ENCODE results near the gene GSE1.

GSE1 gene

DNA sequence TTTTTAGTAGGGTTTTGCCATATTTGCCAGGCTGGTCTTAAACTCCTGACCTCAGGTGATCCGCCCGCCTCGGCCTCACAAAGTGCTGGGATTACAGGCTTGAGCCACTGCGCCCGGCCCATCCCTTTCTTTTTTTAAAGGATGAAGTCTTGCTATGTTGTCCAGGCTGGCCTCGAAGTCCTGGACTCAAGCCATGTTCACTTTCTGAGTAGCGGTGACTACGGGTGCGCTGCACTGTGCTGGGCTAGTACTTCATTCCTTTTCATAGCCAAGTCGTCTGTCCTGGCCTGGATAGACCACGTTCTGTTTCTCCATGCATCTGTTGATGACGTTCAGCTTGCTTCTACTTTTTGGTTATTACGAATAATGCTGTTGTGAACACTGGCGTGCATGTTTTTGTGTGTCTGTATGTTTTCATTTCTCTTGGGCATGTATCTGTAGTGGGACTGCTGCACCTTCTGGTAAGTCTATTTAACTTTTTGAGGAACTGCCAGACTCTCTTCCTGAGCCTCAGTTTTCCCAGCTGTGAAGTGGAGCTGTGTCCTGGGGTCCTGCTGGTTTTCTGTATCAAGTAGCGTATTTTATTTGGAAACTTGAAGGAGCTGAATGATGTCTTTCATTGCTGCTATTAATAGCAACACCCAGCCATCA, 40.0 kb upstream of the GSE1 start:
- H3K4me3 ChIP-seq (ENCODE audit: low read length): no peak overlapping the region
- DNase-seq (ENCODE audit: low read depth, low spot score): no peak

DNA sequence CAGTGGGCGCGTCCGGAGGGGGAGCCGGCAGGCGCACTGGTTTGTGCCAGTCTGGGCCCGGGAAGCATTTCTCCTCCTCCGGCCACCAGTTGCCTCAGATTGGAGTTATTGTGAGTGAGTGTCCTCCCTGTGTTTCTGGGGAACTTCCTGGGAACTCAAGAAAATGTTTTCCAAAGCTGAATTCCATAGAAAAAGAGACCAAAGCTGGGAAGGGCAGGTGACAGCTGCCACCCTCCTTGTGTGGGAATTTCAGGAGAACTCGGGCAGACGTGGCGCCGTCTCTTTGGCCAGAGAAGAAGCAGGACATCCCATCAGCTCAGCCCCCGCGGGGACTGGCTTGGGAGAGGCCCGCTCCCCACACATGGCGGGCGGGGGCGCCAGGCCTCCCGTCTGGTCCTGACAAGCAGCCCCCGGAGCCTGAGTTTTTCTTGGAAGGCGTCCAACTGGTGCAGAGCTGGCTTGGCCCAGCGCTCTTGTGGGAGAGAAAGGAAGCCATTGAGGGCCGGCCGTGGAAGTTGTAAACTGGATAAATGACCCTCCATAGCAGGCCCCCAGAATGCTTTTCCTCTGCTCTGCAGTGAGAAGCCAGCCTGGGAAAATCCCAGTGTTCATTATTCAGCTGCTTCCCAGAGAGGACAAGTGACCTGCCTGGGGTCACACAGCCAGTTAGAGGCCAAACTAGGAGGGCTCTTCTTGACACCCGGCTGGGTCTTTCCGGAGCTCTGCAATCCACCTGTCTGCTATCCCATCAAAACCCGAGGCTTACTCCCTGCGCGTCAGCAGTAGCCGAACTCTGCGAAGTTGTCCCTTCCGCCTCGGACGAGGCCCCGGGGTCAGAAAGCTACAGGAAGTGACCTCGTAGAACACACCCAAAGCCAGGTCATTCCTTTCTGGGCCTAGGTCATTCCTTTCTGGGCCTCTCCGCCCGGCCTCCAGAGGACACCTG, 39.2 kb upstream of the GSE1 start:
- no peak for DNase-seq (ENCODE audit: low read depth, low spot score)
- H3K4me3 ChIP-seq (ENCODE audit: low read length): no peak overlapping the region

DNA sequence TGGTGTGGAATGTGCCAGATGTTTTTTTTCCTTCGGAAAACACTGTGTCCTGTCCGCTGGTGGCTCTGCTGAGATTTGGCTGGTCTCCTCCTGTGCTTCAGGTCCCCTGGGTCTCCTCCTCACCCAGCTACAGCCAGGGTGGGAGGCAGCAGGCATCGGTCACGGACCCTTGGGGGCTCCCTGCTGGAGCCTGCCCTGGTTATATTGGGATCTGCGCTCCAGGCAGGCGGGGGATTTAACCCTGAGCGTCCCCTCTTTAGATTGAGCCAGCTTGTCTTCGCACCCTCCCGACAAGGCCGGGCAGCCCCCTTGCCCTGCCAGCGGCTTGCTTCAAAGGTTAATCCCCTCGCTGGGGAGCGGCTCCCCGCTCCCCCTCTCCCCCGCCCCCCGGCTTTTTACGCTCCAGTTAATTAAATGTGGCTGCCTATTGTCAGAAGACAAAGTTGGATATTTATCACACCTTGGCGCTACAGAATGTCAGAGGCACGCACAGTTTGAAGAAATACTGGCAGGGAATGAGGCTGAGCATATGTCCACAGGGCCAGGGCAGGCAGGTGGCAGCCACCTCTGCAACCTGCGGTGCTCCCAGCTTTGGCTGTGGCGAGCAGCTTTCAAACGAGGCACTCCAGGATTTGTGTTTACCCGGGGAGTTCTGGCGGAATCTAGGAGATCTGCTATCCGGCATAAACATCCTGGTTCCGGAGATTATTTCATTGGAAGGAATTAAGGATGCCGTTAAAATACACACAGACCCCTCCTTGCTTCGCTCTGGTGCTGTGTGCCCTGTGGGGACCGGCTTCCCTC, 38.2 kb upstream of the GSE1 start:
- no peak for DNase-seq (ENCODE audit: low read depth, low spot score)
- no peak overlapping the region for H3K4me3 ChIP-seq (ENCODE audit: low read length)

DNA sequence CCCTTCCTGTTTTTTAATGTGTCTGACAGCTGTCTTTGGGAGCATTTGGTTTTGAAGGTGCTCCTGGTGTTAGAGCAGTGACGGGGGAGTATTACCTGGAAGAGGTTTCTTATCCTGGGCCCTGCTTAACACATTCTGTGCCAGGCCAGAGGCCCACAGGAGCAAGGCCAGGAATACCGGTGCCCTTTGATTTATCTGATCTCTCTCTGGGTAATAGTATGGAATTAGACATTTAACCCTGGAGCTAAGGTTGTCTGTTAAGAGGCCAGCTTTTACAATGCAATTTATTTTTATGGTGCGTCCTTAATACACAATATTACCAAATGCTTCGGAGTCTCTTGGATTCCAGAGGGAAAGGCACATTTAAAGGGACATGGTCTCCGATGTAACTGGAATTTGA, 37.2 kb upstream of the GSE1 start:
- DNase-seq (ENCODE audit: low read depth, low spot score): no peak
- H3K4me3 ChIP-seq (ENCODE audit: low read length): no peak overlapping the region

DNA sequence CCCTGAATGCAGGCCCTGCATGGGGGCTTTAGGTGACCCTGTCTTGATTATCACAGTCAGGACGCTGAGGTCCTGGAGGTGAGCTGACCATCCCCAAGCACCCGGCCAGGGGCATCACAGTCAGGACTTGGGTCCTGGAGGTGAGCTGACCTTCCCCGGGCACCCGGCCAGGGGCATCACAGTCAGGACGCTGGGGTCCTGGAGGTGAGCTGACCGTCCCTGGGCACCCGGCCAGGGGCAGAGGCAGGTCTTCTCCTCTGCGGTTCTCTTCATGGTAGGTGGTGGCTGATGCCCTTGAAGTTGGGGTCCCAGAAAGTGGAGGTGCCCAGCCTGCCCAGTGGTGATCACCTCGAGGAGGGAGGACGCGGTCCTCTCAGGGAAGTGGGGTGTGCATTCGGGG, 36.2 kb upstream of the GSE1 start:
- no peak overlapping the region for H3K4me3 ChIP-seq (ENCODE audit: low read length)

DNA sequence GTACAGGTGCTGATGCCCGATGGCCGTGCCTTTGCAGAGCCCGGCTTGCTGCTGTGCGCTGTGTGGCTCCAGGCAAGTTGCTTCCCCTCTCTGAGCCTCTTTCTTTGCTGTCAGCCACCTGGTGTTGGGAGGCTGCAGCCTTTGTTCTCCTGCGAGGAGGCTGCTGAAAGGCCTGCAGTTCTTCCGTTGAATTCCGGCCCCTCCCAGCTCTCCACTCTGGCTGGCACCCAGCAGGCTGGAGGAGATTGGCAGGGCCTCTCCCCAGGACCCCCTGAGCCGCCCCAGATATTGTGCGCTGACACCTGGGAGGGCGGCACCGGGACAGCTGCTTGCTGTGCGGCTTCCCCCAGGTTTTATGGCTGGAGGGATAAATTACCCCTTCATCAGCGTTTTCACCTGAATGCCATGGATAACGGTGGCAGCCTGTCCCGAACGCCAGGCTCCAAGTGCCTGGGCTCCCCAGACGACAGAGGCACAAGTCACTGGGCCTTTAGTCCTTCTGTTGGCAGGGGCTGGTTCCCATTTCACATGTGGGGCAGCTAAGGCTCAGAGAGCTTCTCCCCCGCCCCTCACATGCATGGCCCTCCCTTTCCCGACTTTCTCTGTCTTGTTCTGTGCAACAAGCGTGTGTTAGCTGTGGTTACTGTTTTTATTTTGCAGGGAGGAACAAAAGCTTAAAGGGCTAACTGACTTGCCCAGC, 35.1 kb upstream of the GSE1 start:
- H3K4me3 ChIP-seq (ENCODE audit: low read length): no peak overlapping the region
- DNase-seq (ENCODE audit: low read depth, low spot score): peak; percentile 52

More for the DNA sequence above, 36.2 kb upstream of the GSE1 start:
- no peak for DNase-seq (ENCODE audit: low read depth, low spot score)

DNA sequence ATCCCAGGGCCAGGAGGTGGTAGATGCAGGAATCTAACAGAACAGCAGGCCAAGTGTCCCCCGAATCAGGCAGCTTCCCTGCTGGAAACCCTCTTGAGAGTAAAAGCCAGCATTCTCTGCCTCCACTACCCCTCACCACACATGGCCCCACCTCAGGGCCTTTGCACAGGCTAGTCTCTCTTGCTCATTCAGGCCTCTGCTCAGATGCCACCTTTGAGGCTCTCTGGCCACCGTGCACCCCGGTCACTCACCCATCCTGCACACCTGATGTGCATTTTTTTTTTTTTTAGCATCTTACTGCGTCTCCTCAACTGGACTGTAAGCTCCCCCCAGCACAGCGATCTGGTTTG, 34.5 kb upstream of the GSE1 start:
- no peak overlapping the region for H3K4me3 ChIP-seq (ENCODE audit: low read length)
- DNase-seq (ENCODE audit: low read depth, low spot score): no peak

DNA sequence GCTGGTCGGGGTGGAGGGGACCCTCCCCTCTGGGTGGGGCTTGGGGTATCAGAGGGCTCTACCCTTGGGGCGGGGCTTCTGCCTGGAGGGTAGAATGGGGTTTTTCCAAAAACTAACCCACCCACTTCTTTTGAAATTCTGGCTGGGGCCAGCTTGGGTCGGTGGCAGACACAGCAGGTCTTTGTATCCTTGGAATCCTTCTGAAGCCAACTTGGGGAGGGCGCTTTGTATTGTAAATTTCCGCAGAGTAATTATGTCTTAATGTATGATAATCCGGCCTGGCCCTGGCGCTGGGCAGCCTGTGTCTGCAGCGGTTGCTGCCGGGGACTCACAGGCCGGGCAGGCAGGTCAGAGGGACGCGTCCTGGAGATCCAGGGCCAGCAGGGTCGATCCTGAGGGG, 33.9 kb upstream of the GSE1 start:
- no peak overlapping the region for H3K4me3 ChIP-seq (ENCODE audit: low read length)
- DNase-seq (ENCODE audit: low read depth, low spot score): no peak

DNA sequence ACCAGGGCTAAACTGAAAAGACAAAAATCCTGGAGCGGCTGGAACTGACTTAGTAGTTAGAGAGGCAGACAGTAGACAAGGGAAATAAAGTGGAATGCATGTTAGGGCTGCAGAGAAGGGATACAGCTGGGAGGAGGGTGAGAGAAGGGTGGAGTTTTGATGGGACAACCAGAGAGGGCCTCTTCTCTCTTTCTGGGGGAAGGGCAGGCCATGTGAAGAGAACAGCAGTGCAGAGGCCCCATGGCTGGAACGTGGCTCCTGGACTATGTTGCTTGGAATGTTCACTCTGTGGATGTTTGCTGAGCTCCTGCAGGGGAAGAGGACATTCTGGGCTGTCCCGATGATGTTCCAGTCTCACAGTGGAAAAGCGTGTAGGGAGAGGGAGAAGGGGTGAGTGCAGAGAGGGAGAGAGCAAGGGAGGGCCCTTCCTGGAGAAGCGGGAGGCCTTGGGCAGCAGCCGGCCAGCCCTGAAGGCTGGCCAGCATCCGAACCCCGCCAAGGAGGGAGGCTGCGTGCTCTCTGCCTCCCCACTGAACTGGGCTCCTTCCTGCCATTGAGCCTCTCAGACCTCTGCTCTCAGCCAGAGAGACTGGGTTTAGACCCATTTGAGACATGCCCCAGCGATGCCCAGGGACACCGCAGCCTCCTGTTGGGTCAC, 33.1 kb upstream of the GSE1 start:
- no peak for DNase-seq (ENCODE audit: low read depth, low spot score)
- H3K4me3 ChIP-seq (ENCODE audit: low read length): no peak overlapping the region

DNA sequence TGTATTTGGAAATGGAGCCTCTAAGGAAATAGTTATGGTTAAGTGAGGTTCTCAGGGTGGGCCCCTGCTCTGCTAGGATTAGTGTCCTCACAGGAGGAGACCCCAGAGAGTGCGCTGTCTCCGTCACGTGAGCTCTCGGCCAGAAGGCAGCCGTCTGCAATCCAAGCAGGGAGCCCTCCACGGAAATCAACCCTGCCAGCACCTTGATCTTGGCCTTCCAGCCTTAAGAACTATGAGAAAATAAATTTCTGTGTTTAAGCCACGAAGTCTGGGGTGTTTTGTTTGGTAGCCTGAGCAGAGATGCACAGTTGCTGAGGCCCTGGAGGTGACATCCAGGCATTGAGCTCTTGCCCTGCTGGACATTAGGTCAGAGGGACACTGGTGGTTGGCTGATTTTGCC, 32.4 kb upstream of the GSE1 start:
- DNase-seq (ENCODE audit: low read depth, low spot score): no peak

DNA sequence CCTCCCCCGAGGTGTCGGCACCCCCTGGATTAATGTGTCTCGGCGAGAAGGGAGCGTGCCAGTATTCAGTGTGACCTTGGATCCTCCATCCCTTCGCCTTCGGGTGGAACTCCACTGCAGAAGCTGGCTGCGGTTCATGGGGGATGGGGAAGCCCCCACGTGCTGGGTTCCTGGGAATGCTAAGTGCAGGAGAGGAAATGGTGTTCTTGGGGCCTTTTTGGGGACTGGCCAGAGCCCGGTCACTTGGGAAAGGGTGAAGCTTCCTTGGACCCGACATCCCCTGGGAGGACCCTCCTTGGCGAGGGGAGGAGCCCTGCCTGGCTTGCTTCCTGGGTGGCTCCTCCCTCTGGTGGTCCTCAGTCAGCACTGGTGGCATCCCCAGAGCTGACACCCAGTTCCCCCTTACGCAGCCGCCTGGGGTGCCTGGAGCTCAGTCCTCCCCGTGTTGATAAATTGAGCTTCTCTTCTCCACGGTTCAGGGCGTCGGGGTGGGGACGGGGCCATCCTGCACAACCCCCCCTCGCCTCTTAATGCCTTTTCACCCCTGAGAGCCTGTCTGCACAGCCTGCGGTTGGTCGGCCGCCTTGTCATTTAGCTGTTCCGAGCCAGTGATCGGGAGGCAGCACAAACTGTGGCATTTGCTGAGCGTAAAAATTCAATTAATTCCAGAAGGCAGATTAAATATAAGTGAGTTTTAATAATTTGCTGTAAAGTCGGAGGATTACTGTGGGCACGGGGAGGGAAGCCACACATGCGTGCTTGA, 30.7 kb upstream of the GSE1 start:
- no peak for DNase-seq (ENCODE audit: low read depth, low spot score)
- H3K4me3 ChIP-seq (ENCODE audit: low read length): no peak overlapping the region

More for the DNA sequence above, 32.4 kb upstream of the GSE1 start:
- H3K4me3 ChIP-seq (ENCODE audit: low read length): no peak overlapping the region

DNA sequence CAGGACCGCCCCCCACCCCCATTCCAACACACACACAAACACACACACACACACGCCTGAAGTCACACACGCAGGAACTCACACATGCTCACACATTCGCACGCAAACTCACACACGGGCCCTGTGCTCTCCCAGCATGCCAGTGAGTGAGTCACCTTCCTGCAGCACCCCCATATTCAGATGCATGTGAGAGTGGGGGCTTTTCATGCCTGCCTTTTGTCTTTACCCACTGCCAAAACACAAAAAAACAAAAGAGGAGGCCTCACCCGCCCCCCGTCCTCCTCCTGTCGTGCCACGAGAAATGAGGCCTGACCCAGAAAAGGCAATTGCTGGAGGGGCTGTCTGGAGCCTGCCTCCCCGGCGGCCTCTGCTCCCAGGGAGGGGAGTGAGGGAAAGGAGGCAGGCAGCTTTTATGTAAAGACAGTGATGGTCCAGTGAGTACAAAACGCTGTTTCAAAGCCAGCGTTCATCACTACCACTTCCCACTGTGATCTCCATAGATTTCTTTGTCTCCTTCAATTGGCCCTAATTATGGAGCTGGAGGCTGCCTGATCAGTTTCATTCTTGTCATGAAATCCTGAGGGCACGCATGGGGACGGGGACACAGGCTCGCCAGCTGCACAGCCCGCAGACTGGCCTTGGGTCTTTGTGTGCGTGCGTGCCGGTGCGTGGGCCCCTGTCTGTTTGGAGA, 29.5 kb upstream of the GSE1 start:
- DNase-seq (ENCODE audit: low read depth, low spot score): no peak
- no peak overlapping the region for H3K4me3 ChIP-seq (ENCODE audit: low read length)

DNA sequence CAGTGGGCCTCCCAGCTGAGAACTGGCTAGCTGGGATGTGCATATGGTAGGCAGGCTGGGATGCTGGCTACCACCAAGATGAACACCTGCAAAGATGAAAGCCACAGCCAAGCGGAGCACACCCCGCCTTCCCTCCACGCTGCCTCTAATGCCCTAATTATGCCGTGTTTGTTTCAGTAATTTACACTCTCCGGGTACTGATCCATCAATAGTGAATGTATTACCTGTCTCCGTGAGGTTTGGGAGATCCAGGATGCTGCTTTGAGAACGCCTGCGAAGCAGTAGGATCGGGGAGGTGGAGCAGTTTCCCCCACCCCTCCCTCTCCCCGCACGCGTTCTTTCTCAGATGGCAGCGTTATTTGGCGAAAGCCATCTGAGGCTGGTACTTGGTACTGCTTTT, 28.9 kb upstream of the GSE1 start:
- H3K4me3 ChIP-seq (ENCODE audit: low read length): no peak overlapping the region
- DNase-seq (ENCODE audit: low read depth, low spot score): no peak

DNA sequence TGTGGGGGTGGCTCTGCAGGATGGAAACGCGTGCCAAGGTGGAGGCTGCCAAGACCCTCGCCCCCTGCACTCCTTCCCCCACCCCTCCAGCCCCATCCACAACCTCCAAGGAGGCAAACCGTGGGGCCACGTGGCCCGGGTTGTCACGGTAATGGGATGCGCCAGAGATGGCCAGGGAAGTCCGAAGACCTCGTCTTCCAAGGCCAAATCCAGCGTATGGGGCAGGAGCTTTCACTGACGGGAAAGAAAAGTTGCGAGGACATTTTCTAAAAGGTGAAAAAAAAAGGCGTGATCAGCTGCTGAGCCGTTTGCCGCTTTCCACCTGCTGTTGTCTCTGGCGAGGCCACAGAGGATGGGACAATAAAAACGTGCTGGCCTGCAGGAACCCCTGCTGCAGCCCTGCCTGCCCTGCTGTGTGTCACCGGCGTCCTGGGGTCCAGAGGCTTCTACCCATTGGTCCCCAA, 28.3 kb upstream of the GSE1 start:
- DNase-seq (ENCODE audit: low read depth, low spot score): no peak

DNA sequence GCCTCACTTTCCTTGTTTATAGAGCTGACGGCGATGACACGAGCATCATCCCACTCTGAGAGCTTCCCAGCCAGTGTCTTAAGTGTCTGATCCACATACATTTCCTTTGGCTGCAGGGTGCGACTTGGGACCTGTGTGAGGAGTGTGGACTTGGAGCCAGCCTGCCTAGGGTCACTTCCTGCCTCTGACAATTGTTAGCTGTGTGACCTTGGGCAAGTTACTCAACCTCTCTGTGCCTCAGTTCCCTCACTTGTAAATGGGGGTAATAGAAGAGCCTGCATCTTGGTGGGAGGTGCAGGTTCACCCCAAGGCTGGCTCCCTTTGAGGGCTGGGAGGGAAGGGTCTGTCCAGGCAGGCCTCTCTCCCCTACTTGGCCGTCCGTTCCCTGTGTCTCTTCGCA, 27.4 kb upstream of the GSE1 start:
- no peak overlapping the region for H3K4me3 ChIP-seq (ENCODE audit: low read length)
- DNase-seq (ENCODE audit: low read depth, low spot score): no peak

More for the DNA sequence above, 28.3 kb upstream of the GSE1 start:
- H3K4me3 ChIP-seq (ENCODE audit: low read length): no peak overlapping the region

DNA sequence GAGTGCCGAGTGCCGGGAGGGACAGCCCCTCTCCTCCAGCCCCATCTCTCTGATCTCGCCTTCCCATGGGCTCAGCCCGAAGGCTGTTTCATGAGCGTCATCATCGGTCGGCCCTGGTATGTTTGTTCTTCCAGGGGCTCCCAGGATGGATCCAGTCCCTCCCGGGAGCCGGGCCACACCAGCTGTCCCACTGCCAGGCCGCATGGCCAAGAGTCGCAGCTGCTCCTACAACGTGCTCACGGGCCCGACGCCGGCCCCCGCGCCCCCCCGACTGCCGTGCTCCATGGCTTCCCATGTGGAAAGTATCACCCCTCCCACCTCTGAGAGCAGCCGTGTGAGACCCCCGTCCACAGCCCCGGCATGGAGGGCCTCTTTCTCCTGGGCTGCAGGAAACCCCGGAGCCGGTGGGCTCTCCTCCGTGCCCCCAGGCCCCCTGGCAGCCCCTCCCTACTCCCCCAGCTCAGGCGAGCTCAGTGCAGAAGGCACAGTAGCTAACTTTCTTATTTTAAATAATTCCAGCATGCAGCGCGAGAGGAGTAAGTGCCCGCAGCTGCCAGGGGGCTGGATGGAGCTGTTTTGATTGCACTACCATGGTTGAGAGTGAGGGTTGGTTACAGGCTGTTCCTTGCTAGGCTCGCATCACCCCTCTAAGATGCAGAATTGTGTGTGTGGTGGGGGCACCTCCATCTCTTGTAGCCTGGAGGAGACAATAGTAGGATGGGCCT, 26.6 kb upstream of the GSE1 start:
- no peak for DNase-seq (ENCODE audit: low read depth, low spot score)
- no peak overlapping the region for H3K4me3 ChIP-seq (ENCODE audit: low read length)
